Choroid plexus epithelial cell (primary cell): ENCODE data around the gene ZSCAN25.

ENCODE experiments used
- DNase-seq: peaks from one replicate; pipeline ENCODE4 v3.0.0-alpha.2; 2010; ENCODE audit warnings: low read depth
- H3K4me3 ChIP-seq: 2 replicates; pipeline ENCODE4 v1.5.1; 2011; ENCODE audit warnings: low read depth, mild to moderate bottlenecking, control low read depth, low read length, moderate library complexity
- TF ChIP-seq, protein P1 (sequence below): conservative IDR thresholded peaks from 2 replicates; pipeline ENCODE4 v1.5.1; 2011; ENCODE audit warnings: low read depth, mild to moderate bottlenecking, control low read depth, inconsistent platforms, low read length, moderate library complexity

The ZSCAN25 gene

DNA sequence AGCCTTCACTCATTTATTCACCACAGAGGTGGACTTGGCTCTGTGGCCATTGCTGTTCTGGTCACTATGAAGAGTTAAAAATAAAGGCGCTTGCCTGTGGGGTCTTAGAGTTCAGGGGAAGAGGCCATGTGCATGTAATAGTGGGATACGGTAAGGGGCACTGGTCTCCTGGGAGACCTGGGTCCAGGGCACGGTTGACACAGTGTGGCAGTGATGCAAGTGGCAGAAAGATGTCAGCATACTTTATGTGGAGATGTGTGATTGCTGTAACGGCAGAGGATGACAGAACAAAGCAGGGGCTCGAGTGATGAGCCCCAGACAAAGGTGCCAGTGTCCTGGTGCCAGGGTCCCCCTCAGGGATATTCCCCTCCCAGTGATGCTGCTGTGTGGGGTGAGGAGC, 8.6 kb downstream of the ZSCAN25 start:
- TF ChIP-seq, protein P1, sequence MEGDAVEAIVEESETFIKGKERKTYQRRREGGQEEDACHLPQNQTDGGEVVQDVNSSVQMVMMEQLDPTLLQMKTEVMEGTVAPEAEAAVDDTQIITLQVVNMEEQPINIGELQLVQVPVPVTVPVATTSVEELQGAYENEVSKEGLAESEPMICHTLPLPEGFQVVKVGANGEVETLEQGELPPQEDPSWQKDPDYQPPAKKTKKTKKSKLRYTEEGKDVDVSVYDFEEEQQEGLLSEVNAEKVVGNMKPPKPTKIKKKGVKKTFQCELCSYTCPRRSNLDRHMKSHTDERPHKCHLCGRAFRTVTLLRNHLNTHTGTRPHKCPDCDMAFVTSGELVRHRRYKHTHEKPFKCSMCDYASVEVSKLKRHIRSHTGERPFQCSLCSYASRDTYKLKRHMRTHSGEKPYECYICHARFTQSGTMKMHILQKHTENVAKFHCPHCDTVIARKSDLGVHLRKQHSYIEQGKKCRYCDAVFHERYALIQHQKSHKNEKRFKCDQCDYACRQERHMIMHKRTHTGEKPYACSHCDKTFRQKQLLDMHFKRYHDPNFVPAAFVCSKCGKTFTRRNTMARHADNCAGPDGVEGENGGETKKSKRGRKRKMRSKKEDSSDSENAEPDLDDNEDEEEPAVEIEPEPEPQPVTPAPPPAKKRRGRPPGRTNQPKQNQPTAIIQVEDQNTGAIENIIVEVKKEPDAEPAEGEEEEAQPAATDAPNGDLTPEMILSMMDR, result no peak
- DNase-seq, result no peak
- no peak overlapping the region for H3K4me3 ChIP-seq

DNA sequence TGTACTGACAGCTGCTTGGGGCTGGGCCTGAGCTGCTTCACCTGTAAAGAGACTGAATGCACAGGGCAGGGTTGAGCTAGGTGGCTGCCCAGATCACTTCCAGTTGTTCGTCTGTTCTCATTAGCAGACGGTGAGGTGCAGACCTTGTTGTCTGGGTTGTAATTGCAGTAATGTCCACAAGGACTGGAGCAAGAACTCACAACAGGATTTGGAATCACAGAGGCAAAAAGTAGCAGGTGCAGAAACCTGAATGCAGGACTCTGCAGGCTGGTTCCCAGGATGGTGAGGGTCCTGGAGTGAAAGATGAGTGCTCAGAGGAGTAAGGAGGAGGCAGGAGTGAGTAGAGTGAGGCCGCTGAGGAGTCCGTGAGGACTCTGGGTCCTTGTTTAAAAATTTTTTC, 9.2 kb downstream of the ZSCAN25 start:
- TF ChIP-seq, protein P1, result no peak
- no peak overlapping the region for H3K4me3 ChIP-seq
- DNase-seq, result no peak

- TF ChIP-seq, protein P1, result no peak
- H3K4me3 ChIP-seq, result no peak overlapping the region
- no peak for DNase-seq
Measured at GRCh38 chr7:99626661-99627060, 9.9 kb downstream of the ZSCAN25 start.

GRCh38 chr7:99627513-99627912, 10.8 kb downstream of the ZSCAN25 start:
- no peak for DNase-seq
- H3K4me3 ChIP-seq, result no peak overlapping the region
- TF ChIP-seq, protein P1, result no peak

- TF ChIP-seq, protein P1, result no peak
- no peak overlapping the region for H3K4me3 ChIP-seq
- no peak for DNase-seq
Measured at GRCh38 chr7:99628471-99629465, 12.0 kb downstream of the ZSCAN25 start.

DNA sequence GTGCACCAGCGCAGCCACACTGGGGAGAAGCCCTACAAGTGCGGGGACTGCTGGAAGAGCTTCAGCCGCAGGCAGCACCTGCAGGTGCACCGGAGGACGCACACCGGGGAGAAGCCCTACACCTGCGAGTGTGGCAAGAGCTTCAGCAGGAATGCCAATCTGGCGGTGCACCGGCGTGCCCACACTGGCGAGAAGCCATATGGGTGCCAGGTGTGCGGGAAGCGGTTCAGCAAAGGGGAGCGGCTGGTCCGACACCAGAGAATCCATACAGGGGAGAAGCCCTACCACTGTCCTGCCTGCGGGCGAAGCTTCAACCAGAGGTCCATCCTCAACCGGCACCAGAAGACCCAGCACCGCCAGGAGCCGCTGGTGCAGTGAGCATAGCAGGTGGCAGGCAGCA, 12.9 kb downstream of the ZSCAN25 start:
- TF ChIP-seq, protein P1, result no peak
- no peak for DNase-seq
- H3K4me3 ChIP-seq, result no peak overlapping the region
